Jurkat, Clone E6-1 (cell line): ENCODE measurements around the gene FOXC1.

Experiments used
- DNase-seq: peaks from one replicate; pipeline ENCODE4 v3.0.0-alpha.2; 2011; ENCODE audit warnings: low read depth, low spot score
- H3K4me3 ChIP-seq: 2 replicates; pipeline ENCODE4 v1.5.1; 2011; ENCODE audit warnings: mild to moderate bottlenecking, low read length, control low read depth, moderate library complexity

The FOXC1 gene

GRCh38 chr6:1597121-1597744, 12.5 kb upstream of the FOXC1 start:
- H3K4me3 ChIP-seq, result no peak overlapping the region
- no peak for DNase-seq

- no peak overlapping the region for H3K4me3 ChIP-seq
- no peak for DNase-seq
Observed at GRCh38 chr6:1597924-1598323, 11.8 kb upstream of the FOXC1 start.

GRCh38 chr6:1598433-1598832, 11.3 kb upstream of the FOXC1 start:
- DNase-seq, result no peak
- no peak overlapping the region for H3K4me3 ChIP-seq

GRCh38 chr6:1598886-1599285, 10.8 kb upstream of the FOXC1 start:
- H3K4me3 ChIP-seq, result no peak overlapping the region
- no peak for DNase-seq

GRCh38 chr6:1599469-1599868, 10.2 kb upstream of the FOXC1 start:
- DNase-seq, result no peak

DNA sequence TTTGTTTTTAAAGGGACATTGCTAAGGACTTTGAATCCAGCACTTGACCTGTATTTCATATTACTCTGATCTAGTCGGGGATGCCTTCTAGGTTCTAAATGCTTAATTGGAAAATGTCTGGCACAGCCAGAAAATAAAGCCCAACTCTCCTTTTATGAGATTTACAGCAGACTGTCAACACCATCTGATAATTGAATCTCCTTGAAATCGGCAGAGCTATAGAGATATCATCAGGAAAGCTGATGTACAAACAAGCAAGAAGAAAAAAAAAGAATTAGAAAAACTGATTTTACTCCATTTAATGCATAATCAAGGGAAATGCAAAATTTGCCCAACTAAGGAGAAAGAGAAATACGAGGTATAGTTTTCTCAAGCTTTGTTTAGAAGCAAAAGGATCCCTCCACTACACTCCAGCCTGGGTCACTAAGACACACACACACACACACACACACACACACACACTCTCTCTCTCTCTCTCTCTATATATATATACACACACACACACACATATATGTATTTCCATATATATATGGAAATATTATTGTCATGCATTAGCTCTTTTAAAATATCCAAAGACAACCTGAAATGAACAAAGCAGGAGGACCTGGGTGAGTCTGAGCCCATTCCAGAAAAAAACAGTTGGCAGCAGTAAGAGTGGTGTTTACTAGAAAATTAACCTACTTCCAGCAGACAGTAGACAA, 9.5 kb upstream of the FOXC1 start:
- no peak overlapping the region for H3K4me3 ChIP-seq
- DNase-seq, result no peak

More at GRCh38 chr6:1599469-1599868, 10.2 kb upstream of the FOXC1 start:
- no peak overlapping the region for H3K4me3 ChIP-seq

DNA sequence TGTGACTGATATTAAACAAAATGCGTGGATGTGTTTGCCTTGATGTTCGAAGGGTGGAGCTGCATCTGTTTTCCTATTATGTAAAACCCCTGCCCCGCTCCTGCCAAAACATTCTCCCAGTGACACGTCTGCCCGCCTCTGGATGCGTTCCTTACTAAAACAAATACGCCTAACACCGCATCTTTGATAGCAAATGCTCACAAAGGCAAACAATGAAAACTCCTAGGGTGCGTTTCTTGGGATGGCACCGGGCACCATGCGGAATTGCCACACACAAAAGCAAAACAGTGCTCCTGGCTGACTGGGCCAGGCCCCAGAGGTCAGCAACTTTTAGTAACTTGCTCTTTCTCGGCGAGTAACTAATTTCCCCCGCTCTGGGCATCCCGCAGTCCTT, 9.0 kb upstream of the FOXC1 start:
- no peak for DNase-seq

GRCh38 chr6:1601158-1602048, 8.3 kb upstream of the FOXC1 start:
- no peak overlapping the region for H3K4me3 ChIP-seq

More for the DNA sequence above, 9.0 kb upstream of the FOXC1 start:
- no peak overlapping the region for H3K4me3 ChIP-seq

DNA sequence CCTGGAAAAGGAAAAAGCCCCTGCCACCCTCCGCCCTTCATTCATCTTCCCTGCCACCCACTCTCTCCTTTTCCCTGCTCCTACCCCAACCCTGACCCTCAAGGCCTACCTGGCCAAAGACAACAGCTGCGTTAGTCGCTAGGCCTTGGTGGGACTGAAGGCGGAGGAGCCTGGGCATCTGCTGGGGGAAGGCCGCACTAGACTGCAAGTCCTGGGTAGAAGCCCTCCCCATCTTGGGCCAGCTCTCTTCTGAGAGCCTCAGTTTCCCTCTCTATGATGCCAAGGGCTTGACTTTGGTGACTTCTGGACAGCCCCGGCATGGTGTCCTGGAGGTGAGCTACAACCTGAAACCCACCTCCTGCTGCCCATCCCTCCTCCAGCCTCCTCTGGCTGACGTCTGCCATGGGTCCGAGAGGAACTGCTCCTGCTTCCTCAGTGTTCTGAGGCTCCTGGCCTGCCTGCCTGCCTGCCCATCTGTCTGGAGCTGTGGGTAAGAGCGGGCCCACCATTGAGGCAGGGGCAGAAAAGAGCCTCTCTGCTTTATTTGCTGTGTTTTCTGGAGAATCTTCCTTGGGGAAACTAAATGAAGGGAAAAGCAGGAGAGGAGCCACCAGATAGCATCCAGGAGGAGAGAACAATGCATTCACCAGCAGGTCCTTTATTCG, 7.5 kb upstream of the FOXC1 start:
- DNase-seq, result no peak
- no peak overlapping the region for H3K4me3 ChIP-seq

More at GRCh38 chr6:1601158-1602048, 8.3 kb upstream of the FOXC1 start:
- DNase-seq, result no peak

DNA sequence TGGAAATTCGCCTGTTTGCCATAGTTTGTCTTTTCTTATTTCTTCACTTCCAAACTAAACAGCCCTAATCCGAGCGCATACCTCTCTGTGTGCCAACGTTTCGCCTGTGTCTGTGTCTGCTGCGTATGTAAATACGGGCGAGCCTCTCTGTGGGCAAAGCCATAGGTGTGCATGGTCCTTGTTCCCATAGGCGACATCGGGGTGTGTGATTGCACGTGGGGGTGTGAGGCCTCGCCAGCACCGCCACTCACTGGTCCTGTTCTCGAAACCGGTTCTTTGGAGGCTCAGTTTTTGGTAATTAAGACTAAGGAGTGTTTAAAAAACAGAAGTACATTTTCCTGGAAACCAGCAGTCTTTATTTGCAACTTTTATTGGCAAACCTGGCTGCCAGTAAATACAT, 6.0 kb upstream of the FOXC1 start:
- no peak overlapping the region for H3K4me3 ChIP-seq
- DNase-seq, result no peak

GRCh38 chr6:1604158-1605003, 5.3 kb upstream of the FOXC1 start:
- H3K4me3 ChIP-seq, result no peak overlapping the region
- no peak for DNase-seq

DNA sequence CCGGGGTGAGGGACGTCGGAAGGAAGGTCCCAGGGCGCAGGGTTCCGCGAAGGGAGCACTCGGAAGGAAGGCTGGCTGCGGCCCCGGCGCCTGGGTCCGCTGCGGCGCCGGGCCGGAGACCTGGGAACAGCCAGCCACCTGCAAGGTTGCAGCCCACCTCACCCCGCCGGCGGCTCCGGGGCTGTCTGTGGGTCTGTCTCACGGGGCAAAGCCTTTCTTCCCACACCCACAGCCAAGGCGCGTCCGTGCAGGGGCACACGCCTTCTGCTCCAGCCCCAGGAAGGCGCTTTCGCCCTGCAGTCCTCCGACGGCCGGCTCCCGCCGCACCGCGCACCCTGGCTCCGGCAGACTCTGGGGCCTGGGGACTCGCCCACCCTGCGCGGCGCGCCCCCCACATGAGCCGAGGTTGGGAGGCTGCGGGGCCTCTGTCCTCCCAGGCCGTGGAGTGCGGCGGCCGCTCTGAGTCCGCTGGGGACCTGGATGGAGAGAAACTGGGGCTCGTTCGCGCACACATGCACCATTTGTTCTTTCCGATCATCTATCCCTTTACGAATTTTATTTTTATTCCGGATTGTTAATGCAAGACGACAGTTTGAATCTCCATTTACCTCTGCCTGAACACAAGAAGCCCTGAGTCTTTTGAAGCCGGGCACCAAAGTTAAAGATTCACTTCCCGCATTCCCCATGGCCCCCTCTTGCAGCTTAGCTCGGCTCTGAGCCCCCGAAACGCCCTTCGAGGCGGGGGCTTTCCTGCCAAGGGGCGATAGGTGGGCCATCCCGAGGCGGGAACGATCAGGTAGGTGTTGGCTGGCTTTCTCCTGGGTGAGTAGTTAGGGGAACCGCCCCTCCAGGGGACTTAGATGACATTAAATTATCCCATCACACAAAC, 4.5 kb upstream of the FOXC1 start:
- no peak for DNase-seq

DNA sequence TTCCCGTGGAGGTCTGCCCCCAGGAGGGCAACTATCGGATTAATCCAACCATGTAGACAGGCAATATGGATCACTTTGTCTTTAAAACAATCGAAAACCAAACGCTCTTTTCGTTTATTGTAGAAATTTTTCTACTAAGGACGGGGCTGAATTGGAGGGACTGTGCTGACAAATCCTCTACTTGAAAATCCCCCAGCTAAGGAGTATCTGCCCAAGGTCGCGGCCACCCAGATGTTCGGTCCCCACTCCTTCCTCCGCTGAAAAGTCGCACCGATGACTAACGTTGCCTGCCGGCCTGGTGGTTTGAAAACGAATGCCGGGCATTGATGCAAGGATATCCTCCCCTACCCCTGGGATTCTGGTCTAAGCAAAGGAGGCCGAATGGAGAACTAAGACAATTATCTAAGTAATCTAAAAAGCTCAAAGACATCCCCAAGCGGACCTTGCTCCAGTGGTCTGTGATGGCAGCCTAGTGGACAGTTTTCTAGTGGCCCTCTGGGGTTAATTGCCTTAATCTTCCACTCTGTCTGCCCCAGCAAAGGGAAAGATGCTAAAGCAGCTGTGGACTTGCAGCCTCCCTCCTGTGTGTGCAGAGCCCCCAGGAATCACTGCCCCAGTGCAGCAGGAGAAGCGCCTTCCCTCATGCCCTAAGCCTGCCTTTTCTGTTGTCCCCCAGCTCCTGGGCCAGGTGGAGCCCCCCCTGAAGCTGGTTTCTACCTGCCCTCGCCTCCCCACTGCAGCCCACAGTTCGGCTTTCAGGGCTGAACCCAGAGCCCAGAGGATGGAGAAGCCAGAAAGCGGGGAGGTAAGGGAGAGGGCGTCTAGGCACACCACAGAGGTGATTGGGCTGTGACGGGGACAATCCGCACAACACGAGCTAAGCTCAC, 3.6 kb upstream of the FOXC1 start:
- H3K4me3 ChIP-seq, result no peak overlapping the region
- DNase-seq, result no peak

More for the DNA sequence above, 4.5 kb upstream of the FOXC1 start:
- no peak overlapping the region for H3K4me3 ChIP-seq

GRCh38 chr6:1606780-1607515, 2.8 kb upstream of the FOXC1 start:
- DNase-seq, result no peak
- no peak overlapping the region for H3K4me3 ChIP-seq

- DNase-seq, result no peak
- H3K4me3 ChIP-seq, result no peak overlapping the region
Observed at GRCh38 chr6:1607516-1608221, 2.0 kb upstream of the FOXC1 start.
